Neural cell (in vitro differentiated cells): ENCODE measurements around the gene MTERF2. TPM values are rescaled to one million over a fixed set of nuclear protein-coding genes. Genes with fewer than 3 reads are reported as not detected.

Experiments
- H2AFZ ChIP-seq: fragments of 200-600, 300-800 bp; sonication (generic), shearing (Covaris generic); 2 replicates; pipeline ENCODE4 v1.6.0; 2014; ENCODE audit warnings: low read depth, mild to moderate bottlenecking, antibody characterized with exemption, low read length, moderate library complexity
- H3F3A ChIP-seq: fragments of 200-600 bp; shearing (Covaris generic); 2 replicates; pipeline ENCODE4 v1.6.1; 2016; ENCODE audit warnings: mild to moderate bottlenecking, moderate library complexity, mixed read lengths, antibody characterized with exemption, low read length; ENCODE audit not compliant: insufficient read depth, poor library complexity, severe bottlenecking
- H3K27ac ChIP-seq: fragments of 200-600, 300-800 bp; sonication (generic), shearing (Covaris generic); 2 replicates; pipeline ENCODE4 v1.5.1; 2014; ENCODE audit warnings: mild to moderate bottlenecking, low read length, moderate library complexity
- H3K27me3 ChIP-seq: fragments of 300-800, 200-600 bp; sonication (generic), shearing (Covaris generic); 2 replicates; pipeline ENCODE4 v1.6.0; 2014; ENCODE audit warnings: mild to moderate bottlenecking, low read depth, low read length, moderate library complexity; ENCODE audit not compliant: insufficient read depth
- H3K36me3 ChIP-seq: fragments of 300-800, 200-600 bp; sonication (generic), shearing (Covaris generic); 2 replicates; pipeline ENCODE4 v1.5.1; 2014; ENCODE audit warnings: mild to moderate bottlenecking, antibody characterized with exemption, low read length, moderate library complexity; ENCODE audit not compliant: insufficient read depth
- H3K4me2 ChIP-seq: fragments of 300-800, 200-600 bp; sonication (generic), shearing (Covaris generic); 2 replicates; pipeline ENCODE4 v1.6.0; 2014; ENCODE audit warnings: mild to moderate bottlenecking, low read length
- H3K4me3 ChIP-seq: fragments of 300-800, 200-600 bp; sonication (generic), shearing (Covaris generic); 2 replicates; pipeline ENCODE4 v1.5.1; 2014; ENCODE audit warnings: mild to moderate bottlenecking, low read length, moderate library complexity
- H3K79me2 ChIP-seq: fragments of 200-600 bp; shearing (Covaris generic); replicated peaks from 2 replicates; pipeline ENCODE4 v1.6.0; 2014; ENCODE audit warnings: mild to moderate bottlenecking, low read length, moderate library complexity; ENCODE audit not compliant: insufficient read depth
- H3K9ac ChIP-seq: fragments of 300-800, 200-600 bp; sonication (generic), shearing (Covaris generic); 2 replicates; pipeline ENCODE4 v1.6.1; 2016; ENCODE audit warnings: mild to moderate bottlenecking, low read length, mixed read lengths
- H3K9me2 ChIP-seq: fragments of 200-600 bp; shearing (Covaris generic); 2 replicates; pipeline ENCODE4 v1.6.1; 2016; ENCODE audit warnings: mild to moderate bottlenecking, low read length, mixed read lengths; ENCODE audit not compliant: insufficient read depth
- H3K9me3 ChIP-seq: fragments of 200-600, 300-800 bp; sonication (generic), shearing (Covaris generic); 2 replicates; pipeline ENCODE4 v1.6.1; 2016; ENCODE audit warnings: mild to moderate bottlenecking, mixed run types, low read length, moderate library complexity, mixed read lengths
- H4K20me1 ChIP-seq: fragments of 200-600 bp; shearing (Covaris generic); 2 replicates; pipeline ENCODE4 v1.6.1; 2016; ENCODE audit warnings: mild to moderate bottlenecking, mixed run types; ENCODE audit not compliant: insufficient read depth
- EP300 ChIP-seq: fragments of 450-650 bp; conservative IDR thresholded peaks from 2 replicates; pipeline ENCODE4 v1.6.1; 2014; ENCODE audit warnings: antibody characterized with exemption, mild to moderate bottlenecking, moderate library complexity; ENCODE audit not compliant: poor library complexity, severe bottlenecking
- EZH2 ChIP-seq: fragments of 200-600, 300-800 bp; shearing (Covaris generic), sonication (generic); IDR thresholded peaks from 2 replicates; pipeline ENCODE4 v1.6.1; 2014; ENCODE audit warnings: antibody characterized with exemption, low read length, borderline replicate concordance, mild to moderate bottlenecking; ENCODE audit not compliant: insufficient read depth, poor library complexity, severe bottlenecking
- MXI1 ChIP-seq: fragments of 450-650 bp; conservative IDR thresholded peaks from 2 replicates; pipeline ENCODE4 v1.6.1; 2014; ENCODE audit warnings: antibody characterized with exemption, mild to moderate bottlenecking; ENCODE audit not compliant: poor library complexity, severe bottlenecking
- POLR2AphosphoS5 ChIP-seq: IDR thresholded peaks from 2 replicates; pipeline ENCODE4 v1.6.1; 2012
- RAD21 ChIP-seq: fragments of 450-650 bp; conservative IDR thresholded peaks from 2 replicates; pipeline ENCODE4 v1.6.1; 2014; ENCODE audit warnings: antibody characterized with exemption, mild to moderate bottlenecking, moderate library complexity
- SMC3 ChIP-seq: fragments of 450-650 bp; conservative IDR thresholded peaks from 2 replicates; pipeline ENCODE4 v1.6.1; 2014; ENCODE audit warnings: antibody characterized with exemption, mild to moderate bottlenecking, moderate library complexity; ENCODE audit not compliant: poor library complexity
- TAF1 ChIP-seq: IDR thresholded peaks from 2 replicates; pipeline ENCODE4 v1.6.1; 2012; ENCODE audit warnings: low read depth
- polyA plus RNA-seq: library from polyadenylated mRNA; depleted of rRNA; stranded (reverse); fragments of >200 nt; gene quantifications from 2 replicates; pipeline ENCODE4 v1.2.3, GENCODE V29; 2014
- TF ChIP-seq, protein P1 (sequence below): IDR thresholded peaks from 2 replicates; pipeline ENCODE4 v1.6.1; 2012; ENCODE audit warnings: borderline replicate concordance
- TF ChIP-seq, protein P2 (sequence below): fragments of 450-650 bp; IDR thresholded peaks from 2 replicates; pipeline ENCODE4 v1.5.1; 2014; ENCODE audit warnings: antibody characterized with exemption, mild to moderate bottlenecking, moderate library complexity; ENCODE audit not compliant: poor library complexity, severe bottlenecking

Gene MTERF2
- polyA plus RNA-seq, 1 donor from 2014 or later = 47.8 TPM

DNA sequence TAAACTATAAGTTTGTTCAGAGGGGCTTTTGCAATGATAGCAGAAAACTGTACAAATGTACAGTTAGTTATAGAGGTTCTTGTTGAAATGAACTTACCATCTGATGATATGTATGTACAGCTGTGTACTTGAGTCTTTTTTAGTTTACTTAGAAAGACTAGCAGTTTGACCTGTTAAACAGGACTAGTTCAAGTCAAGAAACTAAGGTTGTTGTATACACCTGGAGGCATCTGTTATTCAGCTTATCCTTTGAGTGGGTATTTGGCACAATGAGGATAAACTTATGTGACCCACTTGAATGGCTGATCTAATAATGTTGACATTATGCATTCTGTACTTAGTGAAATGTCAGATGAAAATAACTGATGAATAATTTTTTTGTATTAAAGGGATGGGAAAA lies 13.4 kb downstream of the MTERF2 start:
- Histone ChIP-seq H2AFZ (no peak overlapping the region), H3K9ac (no peak overlapping the region), H3K79me2 (no peaks in the 10 kb centered on the region), H3K9me3 (no peaks in the 10 kb centered on the region), H4K20me1 (no peaks in the 10 kb centered on the region), H3K9me2 (no peaks in the 10 kb centered on the region), H3K27ac (no peak overlapping the region), H3K36me3 (peaks cover 14% of the 10 kb centered on the region), H3K27me3 (no peaks in the 10 kb centered on the region), H3K4me3 (no peak overlapping the region), H3F3A (no peaks in the 10 kb centered on the region), H3K4me2 (no peak overlapping the region)
- TF ChIP-seq RAD21 (no peak), SMC3 (no peak), TAF1 (no peak), MXI1 (no peak), EZH2 (no peak), POLR2AphosphoS5 (no peak), EP300 (no peak)
- TF ChIP-seq, protein P1, sequence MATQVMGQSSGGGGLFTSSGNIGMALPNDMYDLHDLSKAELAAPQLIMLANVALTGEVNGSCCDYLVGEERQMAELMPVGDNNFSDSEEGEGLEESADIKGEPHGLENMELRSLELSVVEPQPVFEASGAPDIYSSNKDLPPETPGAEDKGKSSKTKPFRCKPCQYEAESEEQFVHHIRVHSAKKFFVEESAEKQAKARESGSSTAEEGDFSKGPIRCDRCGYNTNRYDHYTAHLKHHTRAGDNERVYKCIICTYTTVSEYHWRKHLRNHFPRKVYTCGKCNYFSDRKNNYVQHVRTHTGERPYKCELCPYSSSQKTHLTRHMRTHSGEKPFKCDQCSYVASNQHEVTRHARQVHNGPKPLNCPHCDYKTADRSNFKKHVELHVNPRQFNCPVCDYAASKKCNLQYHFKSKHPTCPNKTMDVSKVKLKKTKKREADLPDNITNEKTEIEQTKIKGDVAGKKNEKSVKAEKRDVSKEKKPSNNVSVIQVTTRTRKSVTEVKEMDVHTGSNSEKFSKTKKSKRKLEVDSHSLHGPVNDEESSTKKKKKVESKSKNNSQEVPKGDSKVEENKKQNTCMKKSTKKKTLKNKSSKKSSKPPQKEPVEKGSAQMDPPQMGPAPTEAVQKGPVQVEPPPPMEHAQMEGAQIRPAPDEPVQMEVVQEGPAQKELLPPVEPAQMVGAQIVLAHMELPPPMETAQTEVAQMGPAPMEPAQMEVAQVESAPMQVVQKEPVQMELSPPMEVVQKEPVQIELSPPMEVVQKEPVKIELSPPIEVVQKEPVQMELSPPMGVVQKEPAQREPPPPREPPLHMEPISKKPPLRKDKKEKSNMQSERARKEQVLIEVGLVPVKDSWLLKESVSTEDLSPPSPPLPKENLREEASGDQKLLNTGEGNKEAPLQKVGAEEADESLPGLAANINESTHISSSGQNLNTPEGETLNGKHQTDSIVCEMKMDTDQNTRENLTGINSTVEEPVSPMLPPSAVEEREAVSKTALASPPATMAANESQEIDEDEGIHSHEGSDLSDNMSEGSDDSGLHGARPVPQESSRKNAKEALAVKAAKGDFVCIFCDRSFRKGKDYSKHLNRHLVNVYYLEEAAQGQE = no peak

DNA sequence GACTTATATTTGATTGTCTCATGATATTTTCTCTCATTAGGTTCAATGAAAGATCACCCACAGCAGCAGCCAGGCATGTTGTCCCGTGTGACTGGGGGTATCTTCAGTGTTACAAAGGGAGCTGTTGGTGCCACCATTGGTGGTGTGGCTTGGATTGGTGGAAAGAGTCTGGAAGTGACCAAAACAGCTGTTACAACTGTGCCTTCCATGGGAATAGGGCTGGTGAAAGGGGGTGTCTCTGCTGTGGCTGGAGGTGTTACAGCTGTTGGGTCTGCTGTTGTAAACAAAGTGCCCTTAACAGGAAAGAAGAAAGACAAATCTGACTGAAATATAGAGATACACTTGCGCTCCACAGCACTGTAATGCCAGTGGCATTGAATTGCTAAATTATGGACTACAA lies 15.9 kb downstream of the MTERF2 start:
- no peaks in the 10 kb centered on the region for H4K20me1 ChIP-seq
- no peaks in the 10 kb centered on the region for H3F3A ChIP-seq
- H3K9me2 ChIP-seq = no peaks in the 10 kb centered on the region
- H3K9ac ChIP-seq = no peak overlapping the region
- no peak overlapping the region for H2AFZ ChIP-seq
- H3K27me3 ChIP-seq = no peaks in the 10 kb centered on the region
- TF ChIP-seq SMC3 (no peak), EP300 (no peak), TAF1 (no peak), POLR2AphosphoS5 (no peak), EZH2 (no peak), MXI1 (no peak), RAD21 (no peak)
- TF ChIP-seq, protein P1 = no peak
- TF ChIP-seq, protein P2, sequence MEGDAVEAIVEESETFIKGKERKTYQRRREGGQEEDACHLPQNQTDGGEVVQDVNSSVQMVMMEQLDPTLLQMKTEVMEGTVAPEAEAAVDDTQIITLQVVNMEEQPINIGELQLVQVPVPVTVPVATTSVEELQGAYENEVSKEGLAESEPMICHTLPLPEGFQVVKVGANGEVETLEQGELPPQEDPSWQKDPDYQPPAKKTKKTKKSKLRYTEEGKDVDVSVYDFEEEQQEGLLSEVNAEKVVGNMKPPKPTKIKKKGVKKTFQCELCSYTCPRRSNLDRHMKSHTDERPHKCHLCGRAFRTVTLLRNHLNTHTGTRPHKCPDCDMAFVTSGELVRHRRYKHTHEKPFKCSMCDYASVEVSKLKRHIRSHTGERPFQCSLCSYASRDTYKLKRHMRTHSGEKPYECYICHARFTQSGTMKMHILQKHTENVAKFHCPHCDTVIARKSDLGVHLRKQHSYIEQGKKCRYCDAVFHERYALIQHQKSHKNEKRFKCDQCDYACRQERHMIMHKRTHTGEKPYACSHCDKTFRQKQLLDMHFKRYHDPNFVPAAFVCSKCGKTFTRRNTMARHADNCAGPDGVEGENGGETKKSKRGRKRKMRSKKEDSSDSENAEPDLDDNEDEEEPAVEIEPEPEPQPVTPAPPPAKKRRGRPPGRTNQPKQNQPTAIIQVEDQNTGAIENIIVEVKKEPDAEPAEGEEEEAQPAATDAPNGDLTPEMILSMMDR = no peak
- H3K4me3 ChIP-seq = no peak overlapping the region
- H3K36me3 ChIP-seq = peaks cover 20% of the 10 kb centered on the region
- H3K4me2 ChIP-seq = no peak overlapping the region
- H3K79me2 ChIP-seq = no peaks in the 10 kb centered on the region
- no peak overlapping the region for H3K27ac ChIP-seq
- H3K9me3 ChIP-seq = no peaks in the 10 kb centered on the region
